LNCaP clone FGC (cell line): ENCODE results near the gene ANKMY2.

Source experiments
- DNase-seq: peaks from one replicate; pipeline ENCODE4 v3.0.0-alpha.2; 2011; ENCODE audit warnings: low read depth
- H3K4me3 ChIP-seq: 2 replicates; pipeline ENCODE4 v1.5.1; 2011; ENCODE audit warnings: mild to moderate bottlenecking, low read depth, low read length, control low read depth
- CTCF ChIP-seq: IDR thresholded peaks from 2 replicates; pipeline ENCODE4 v1.5.1; 2012; ENCODE audit warnings: mild to moderate bottlenecking; ENCODE audit not compliant: control insufficient read depth, insufficient read depth; ENCODE audit errors: extremely low read depth

Gene ANKMY2

GRCh38 chr7:16594061-16594460 lies 51.5 kb downstream of the ANKMY2 start:
- TF ChIP-seq CTCF, result no peak
- no peak overlapping the region for H3K4me3 ChIP-seq
- no peak for DNase-seq

GRCh38 chr7:16592395-16592794 lies 53.2 kb downstream of the ANKMY2 start:
- no peak for TF ChIP-seq CTCF

GRCh38 chr7:16590424-16590823 lies 55.1 kb downstream of the ANKMY2 start:
- DNase-seq, result no peak

More at GRCh38 chr7:16592395-16592794, 53.2 kb downstream of the ANKMY2 start:
- H3K4me3 ChIP-seq, result no peak overlapping the region
- DNase-seq, result no peak

GRCh38 chr7:16589881-16590280 lies 55.7 kb downstream of the ANKMY2 start:
- no peak for DNase-seq
- no peak for TF ChIP-seq CTCF

More at GRCh38 chr7:16590424-16590823, 55.1 kb downstream of the ANKMY2 start:
- TF ChIP-seq CTCF, result no peak
- H3K4me3 ChIP-seq, result no peak overlapping the region

GRCh38 chr7:16587790-16588189 lies 57.8 kb downstream of the ANKMY2 start:
- no peak for DNase-seq
- TF ChIP-seq CTCF, result no peak
- H3K4me3 ChIP-seq, result no peak overlapping the region

More at GRCh38 chr7:16589881-16590280, 55.7 kb downstream of the ANKMY2 start:
- no peak overlapping the region for H3K4me3 ChIP-seq

GRCh38 chr7:16587129-16587528 lies 58.4 kb downstream of the ANKMY2 start:
- DNase-seq, result no peak
- no peak for TF ChIP-seq CTCF
- no peak overlapping the region for H3K4me3 ChIP-seq

GRCh38 chr7:16586081-16586874 lies 59.3 kb downstream of the ANKMY2 start:
- H3K4me3 ChIP-seq, result no peak overlapping the region
- no peak for DNase-seq
- no peak for TF ChIP-seq CTCF
